Measurements from ENCODE around the gene RAB11FIP4.

- TF ChIP-seq POLR2A (IDR thresholded peaks at IDR 0.05) = no peak
- no peak for TF ChIP-seq POLR2AphosphoS5 (IDR thresholded peaks at IDR 0.05)
- TF ChIP-seq, protein P1, sequence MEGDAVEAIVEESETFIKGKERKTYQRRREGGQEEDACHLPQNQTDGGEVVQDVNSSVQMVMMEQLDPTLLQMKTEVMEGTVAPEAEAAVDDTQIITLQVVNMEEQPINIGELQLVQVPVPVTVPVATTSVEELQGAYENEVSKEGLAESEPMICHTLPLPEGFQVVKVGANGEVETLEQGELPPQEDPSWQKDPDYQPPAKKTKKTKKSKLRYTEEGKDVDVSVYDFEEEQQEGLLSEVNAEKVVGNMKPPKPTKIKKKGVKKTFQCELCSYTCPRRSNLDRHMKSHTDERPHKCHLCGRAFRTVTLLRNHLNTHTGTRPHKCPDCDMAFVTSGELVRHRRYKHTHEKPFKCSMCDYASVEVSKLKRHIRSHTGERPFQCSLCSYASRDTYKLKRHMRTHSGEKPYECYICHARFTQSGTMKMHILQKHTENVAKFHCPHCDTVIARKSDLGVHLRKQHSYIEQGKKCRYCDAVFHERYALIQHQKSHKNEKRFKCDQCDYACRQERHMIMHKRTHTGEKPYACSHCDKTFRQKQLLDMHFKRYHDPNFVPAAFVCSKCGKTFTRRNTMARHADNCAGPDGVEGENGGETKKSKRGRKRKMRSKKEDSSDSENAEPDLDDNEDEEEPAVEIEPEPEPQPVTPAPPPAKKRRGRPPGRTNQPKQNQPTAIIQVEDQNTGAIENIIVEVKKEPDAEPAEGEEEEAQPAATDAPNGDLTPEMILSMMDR (IDR thresholded peaks at IDR 0.05) = no peak
Observed at GRCh38 chr17:31404028-31404949, 12.8 kb downstream of the RAB11FIP4 start.

Data from prostate gland (tissue), 2 donors.